Measurements from ENCODE around the gene TFRC.
"Not testable (repeated sequence)": the region's sequence is repeated elsewhere in the genome, so short reads cannot be mapped to it uniquely, and the experiment has no call there.

Gene TFRC

DNA sequence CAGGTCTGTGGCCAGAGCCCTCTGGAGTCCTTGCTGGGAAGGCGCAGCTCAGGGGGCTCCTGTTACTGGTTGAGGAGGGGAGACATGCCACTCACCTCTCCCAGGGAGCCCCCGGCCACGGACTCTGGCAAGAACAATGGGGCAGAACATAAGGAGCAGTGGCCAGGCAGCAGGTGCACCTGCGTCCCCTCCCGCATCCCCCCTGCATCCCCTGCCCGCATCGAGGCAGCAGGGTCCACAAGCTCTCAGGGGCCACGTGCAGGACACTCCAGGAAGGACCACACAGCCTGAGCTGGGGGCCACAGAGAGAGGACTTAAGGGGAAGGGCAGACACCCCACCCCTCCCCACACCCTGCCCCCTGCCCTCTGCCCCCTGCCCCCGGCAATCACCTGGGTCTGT is 73.0 kb downstream of the TFRC start:
- in situ Hi-C loops (cut with HindIII; ENCODE audit: low sequenced_read_pairs): no loop called here

GRCh38 chr3:196008387-196008786 is 73.5 kb downstream of the TFRC start:
- in situ Hi-C loops (cut with HindIII; ENCODE audit: low sequenced_read_pairs): no loop called here

DNA sequence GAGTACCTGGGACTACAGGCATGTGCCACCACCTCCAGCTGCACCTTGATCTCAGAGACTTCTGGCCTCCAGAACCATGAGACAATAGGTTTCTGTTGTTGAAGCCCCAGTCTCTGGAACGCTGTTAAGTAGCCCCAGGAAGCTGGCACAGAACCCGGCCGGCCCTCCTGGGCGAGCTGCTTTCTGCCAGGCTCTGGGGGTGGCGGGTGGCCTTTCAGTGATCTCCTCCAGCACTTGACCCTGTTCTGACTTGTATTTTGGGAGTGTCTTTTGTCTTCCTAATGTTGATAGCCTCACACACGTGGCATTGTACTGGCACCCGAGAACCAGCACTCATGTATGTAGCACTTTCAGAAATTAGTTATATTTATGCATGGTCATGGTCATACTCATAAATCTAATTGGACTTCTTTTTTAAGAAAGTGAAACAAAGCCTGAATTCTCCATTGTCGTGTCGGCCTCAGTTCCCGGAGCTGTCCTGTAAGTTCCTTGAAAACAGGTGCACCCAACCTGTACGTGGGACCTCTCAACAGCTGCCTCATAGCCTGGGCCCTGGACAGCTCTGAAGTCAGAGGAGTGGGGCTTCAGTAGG is 74.0 kb downstream of the TFRC start:
- in situ Hi-C loops (cut with HindIII; ENCODE audit: low sequenced_read_pairs): no loop called here

DNA sequence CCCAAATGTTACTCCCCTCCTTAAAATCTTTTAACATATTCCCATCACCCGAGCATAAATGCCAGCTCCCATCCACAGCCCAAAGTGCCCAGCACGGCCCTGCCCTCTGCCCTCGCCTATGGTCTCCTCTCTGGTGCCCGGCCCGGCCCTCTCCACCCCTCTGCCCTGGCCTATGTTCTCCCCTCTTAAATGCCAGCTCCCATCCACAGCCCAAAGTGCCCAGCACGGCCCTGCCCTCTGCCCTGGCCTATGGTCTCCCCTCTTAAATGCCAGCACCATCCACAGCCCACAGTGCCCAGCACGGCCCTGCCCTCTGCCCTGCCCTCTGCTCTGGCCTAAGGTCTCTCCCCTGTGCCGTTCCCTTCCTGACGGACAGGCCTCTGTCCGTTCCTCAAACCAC is 76.6 kb downstream of the TFRC start:
- in situ Hi-C loops (cut with HindIII; ENCODE audit: low sequenced_read_pairs): not testable (repeated sequence)

GRCh38 chr3:196004359-196005052 is 77.4 kb downstream of the TFRC start:
- in situ Hi-C loops (cut with HindIII; ENCODE audit: low sequenced_read_pairs): not testable (repeated sequence)

GRCh38 chr3:196003611-196004010 is 78.3 kb downstream of the TFRC start:
- in situ Hi-C loops (cut with HindIII; ENCODE audit: low sequenced_read_pairs): no loop called here

DNA sequence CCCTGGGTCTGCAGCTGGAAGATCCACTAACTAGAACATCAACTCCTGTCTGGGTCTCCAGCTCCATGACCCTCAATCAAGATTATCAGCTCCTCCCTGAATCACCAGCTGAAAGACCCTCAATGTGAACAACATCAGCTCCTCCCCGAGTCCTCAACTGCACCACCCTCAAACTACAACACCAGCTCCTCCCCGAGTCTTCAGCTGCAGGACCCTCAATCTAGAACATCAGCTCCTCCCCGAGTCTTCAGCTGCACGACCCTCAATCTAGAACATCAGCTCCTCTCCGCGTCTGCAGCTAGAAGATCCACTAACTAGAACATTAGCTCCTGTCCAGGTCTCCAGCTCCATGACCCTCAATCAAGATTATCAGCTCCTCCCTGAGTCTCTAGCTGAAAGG is 79.2 kb downstream of the TFRC start:
- in situ Hi-C loops (cut with HindIII; ENCODE audit: low sequenced_read_pairs): not testable (repeated sequence)

- in situ Hi-C loops (cut with HindIII; ENCODE audit: low sequenced_read_pairs): not testable (repeated sequence)
Measured at GRCh38 chr3:196001240-196001639, 80.7 kb downstream of the TFRC start.

- in situ Hi-C loops (cut with HindIII; ENCODE audit: low sequenced_read_pairs): not testable (repeated sequence)
Measured at GRCh38 chr3:196000360-196000950, 81.4 kb downstream of the TFRC start.

GRCh38 chr3:195999896-196000295 is 82.0 kb downstream of the TFRC start:
- in situ Hi-C loops (cut with HindIII; ENCODE audit: low sequenced_read_pairs): no loop called here
